ENCODE data around the gene TSPEAR.

Gene TSPEAR

DNA sequence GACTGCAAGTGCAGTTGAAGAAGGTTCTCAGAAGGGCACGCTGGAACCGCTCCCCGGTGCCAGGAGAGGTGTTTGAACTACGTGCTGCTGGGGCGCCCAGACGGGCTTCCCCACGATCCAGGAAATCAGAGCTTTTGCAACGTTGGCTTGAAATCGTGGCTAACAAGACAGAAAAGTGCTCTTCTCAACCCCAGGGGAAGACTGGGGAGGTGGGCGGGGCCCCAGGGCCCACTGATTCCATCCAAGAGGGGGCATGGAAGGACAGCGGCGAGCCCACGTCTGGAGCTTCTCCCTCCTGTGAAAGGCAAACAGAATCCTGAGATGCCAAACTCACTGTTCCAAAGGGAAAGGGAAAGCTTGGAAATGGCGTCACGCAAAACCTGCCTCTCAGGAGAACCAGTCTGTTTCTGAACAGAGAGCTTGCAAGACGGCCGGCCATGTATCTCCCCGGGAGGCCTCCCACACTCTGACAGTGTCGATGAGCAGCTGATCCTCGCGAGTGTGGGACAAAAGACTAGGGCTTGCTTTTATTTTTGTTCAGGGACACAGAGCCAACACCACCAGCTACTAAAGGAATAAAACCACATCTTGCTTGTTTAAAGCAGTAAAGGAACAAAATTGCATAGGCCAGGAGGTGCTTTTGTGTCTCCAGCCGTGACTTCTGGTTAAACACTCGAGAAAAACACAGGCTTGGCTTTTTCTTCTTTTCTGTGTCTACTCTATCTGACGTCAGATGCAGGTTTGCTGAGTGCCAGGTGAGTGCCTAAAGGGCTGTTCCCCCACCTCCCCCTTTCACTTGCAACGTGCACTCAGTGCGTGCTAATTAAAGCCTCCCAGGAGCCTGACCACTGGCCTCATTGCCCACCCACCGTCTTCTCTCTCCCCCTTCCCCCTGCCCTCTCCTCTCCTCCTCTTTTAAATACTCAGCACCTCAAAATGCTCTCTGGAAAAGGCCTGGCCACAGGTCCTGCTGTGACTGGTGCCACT is 214.5 kb downstream of the TSPEAR start:
- DNase-seq: peak; percentile 67

- DNase-seq: no peak
Observed at GRCh38 chr21:44495611-44496563, 215.5 kb downstream of the TSPEAR start.

- no peak for DNase-seq
Observed at GRCh38 chr21:44494956-44495355, 216.4 kb downstream of the TSPEAR start.

GRCh38 chr21:44494418-44494817 is 217.0 kb downstream of the TSPEAR start:
- no peak for DNase-seq

- DNase-seq: no peak
Observed at GRCh38 chr21:44492567-44493385, 218.6 kb downstream of the TSPEAR start.

DNA sequence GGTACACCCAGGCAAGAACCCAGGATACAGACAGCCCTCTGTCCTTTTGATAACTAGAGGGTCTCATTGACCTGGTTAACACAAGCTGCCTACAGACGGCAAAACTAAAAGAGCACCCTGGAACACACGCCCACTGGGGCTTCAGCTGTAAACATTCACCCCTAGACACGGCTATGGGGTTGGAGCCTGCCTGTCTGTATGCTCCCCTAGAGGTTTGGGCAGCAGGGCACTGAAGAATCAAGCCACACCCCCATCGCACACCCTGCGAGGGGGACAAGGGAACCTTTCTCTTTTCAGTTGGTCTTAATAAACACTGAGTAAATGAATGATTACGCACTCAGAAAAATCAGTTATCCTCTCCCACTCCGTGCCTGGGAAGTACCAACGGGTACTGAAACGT is 220.6 kb downstream of the TSPEAR start:
- DNase-seq: no peak

DNA sequence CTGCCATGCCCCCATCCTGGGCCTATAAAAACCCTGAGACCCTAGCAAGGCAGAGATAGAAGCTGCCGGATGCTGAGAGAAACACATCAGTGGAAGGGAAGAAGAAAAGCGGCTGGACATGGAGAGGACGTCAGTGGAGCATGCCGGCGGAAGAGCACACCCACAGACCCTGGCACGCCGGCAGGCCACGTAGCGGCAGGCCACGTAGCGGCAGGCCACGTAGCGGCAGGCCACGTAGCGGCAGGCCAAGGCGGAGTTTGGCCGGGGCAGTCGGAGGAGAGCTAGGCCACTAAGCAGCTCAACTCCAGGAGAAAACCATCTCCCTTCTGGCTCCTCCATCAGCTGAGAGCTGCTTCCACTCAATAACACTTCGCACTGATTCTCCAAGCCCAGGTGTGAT is 221.0 kb downstream of the TSPEAR start:
- no peak for DNase-seq

GRCh38 chr21:44489962-44490361 is 221.4 kb downstream of the TSPEAR start:
- no peak for DNase-seq

DNA sequence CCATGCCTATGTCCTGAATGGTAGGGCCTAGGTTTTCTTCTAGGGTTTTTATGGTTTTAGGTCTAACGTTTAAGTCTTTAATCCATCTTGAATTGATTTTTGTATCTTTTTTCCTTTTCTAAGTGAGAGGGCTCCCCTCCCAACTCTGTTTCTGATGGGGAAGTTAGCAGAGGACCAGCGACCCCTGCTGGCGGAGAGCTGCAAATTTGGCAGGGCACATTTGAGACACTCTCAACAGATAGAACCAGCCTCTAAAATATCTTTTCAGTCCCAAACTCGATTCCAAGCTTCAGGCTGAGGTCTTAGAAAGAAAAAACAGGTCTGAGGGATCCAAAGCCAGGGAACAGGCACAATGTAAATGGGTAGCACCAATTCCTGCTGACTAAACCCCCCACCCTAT is 223.5 kb downstream of the TSPEAR start:
- DNase-seq: no peak

DNA sequence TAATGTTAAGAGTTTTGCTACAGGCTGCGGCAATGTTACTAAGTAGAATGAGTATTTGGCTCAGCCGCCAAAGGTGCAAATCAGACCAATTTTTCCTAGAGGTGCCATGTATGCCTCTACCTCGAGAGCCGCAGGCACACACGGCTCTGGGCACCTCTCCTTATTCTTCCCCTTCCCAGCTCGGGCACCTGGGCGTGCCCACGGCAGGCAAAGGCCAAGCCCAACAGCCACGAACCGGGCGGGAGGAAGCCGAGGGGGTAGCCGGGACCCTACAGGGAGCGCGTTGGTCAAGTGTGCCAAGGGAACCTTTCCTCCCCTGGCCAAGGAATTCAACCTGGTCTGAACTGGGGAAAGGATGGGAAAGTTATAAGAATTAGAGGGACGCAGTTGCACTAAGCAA is 225.1 kb downstream of the TSPEAR start:
- DNase-seq: no peak

- DNase-seq: no peak
Observed at GRCh38 chr21:44485796-44486195, 225.6 kb downstream of the TSPEAR start.

DNA sequence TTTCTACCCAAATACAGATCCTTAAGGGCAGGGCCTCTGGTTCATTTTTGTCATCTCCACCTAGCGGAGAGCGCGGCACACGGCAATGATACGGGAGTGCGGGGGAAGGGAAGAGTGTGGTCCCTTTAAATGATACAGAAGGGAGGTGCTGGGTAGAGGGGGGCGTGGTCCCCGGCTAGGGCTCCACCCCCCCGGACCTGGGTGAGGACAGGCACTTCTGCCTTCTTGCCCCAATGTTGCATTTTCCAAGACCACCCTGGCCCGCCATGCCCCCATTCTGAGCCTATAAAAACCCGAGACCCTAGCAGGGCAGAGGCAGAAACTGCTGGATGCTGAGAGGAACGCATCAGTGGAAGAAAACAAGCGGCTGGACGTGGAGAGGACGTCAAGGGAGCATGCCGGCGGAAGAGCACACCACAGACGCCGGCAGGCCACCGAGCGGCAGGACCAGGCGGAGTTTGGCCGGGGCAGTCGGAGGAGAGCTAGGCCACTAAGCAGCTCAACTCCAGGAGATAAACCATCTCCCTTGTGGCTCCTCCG is 226.0 kb downstream of the TSPEAR start:
- peak; percentile 37 for DNase-seq

- no peak for DNase-seq
Observed at GRCh38 chr21:44484498-44485253, 226.7 kb downstream of the TSPEAR start.

DNA sequence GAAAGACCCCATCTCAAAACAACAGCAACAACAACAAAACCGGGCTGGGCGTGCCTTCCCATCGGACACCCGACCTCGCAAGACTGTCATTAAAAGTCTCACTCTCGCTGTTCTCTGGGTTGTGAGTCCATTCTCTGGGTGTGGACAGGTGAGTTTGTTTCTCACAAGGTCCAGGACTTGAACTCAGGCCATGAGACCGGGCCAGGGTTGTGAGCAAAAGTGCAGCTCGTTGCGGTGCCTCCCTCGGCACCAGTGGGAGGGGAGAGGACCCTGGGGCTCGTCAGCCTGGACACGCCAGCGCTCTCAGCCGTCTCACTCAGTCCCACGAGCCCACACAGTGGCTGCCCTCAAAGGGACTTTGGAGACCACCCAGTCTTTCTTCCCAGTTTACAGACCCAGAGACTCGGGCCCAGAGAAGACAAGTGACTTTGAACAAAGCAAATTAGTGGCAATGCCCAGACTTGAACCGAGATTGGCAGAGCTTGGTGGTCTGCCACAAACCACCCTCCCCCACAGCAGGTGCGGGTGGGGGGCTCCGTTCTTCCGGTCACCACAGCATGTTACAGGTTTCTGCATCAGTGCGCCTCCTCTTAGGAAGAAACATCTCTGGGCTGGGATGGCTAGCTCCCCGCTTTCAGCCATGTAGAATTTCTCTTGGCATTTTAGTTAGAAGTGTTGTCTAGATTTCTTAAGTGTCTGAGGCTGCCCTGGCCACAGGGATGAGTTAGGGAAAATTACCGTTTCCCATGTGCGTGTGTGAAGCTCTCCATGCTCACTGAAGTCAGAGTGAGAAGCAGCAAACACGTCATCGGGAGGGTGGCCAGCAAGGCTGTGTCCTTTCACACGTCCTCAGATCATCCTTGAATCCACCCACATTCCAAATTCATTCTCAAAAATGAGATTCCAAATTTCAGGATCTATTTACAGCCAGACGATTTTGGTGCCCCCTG is 227.8 kb downstream of the TSPEAR start:
- DNase-seq: no peak

- no peak for DNase-seq
Observed at GRCh38 chr21:44482581-44483287, 228.6 kb downstream of the TSPEAR start.

- DNase-seq: no peak
Observed at GRCh38 chr21:44480200-44481053, 230.9 kb downstream of the TSPEAR start.

- peak; percentile 51 for DNase-seq
Observed at GRCh38 chr21:44479556-44480199, 231.7 kb downstream of the TSPEAR start.

DNA sequence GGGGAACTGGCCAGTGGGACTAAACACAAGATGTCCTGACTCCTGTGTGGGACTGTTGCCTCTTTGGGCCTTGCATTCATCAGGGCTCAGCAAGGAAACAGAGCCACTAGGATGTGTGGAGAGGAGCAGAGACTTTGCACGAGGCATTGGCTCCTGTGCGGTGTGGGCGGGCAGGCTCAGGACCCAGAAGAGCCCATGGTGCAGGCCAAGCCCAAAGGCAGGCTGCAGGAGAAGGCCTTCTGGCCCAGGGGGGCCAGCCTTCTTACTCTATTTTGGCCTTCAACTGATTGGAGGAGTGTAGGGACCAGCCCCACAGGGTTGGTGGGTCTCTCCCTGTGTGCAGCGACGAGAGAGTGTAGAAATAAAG is 232.6 kb downstream of the TSPEAR start:
- DNase-seq: no peak
